ENCODE measurements around the gene HDLBP. TPM values are rescaled to one million over a fixed set of nuclear protein-coding genes. Genes with fewer than 3 reads are reported as not detected.

The HDLBP gene
- total RNA-seq, 4 donors from 2014 or later = 383 to 486 (median 444) TPM

DNA sequence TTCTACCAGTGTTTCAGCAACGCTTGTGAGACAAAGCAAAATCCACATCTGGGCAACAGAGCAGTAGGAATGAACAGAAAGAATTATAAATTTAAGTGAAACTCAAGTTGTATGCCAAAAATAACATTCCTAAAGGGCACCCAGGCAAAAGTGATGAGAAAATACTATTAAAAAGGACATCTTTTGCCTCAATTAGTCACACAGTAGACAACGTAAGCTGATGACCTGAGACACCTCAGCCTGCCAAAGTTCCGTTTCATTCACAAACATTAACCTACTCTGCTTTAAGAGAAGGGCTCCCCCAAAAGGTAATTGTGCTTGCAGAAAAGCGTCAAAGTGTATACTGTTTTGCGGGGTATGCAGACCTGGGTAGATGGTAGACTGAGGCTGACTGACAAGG is 7.2 kb downstream of the HDLBP start:
- ATAC-seq (no peak), DNase-seq (no peak)
- TF ChIP-seq POLR2A (IDR thresholded peaks at IDR 0.05) = no peak
- TF ChIP-seq, protein P1, sequence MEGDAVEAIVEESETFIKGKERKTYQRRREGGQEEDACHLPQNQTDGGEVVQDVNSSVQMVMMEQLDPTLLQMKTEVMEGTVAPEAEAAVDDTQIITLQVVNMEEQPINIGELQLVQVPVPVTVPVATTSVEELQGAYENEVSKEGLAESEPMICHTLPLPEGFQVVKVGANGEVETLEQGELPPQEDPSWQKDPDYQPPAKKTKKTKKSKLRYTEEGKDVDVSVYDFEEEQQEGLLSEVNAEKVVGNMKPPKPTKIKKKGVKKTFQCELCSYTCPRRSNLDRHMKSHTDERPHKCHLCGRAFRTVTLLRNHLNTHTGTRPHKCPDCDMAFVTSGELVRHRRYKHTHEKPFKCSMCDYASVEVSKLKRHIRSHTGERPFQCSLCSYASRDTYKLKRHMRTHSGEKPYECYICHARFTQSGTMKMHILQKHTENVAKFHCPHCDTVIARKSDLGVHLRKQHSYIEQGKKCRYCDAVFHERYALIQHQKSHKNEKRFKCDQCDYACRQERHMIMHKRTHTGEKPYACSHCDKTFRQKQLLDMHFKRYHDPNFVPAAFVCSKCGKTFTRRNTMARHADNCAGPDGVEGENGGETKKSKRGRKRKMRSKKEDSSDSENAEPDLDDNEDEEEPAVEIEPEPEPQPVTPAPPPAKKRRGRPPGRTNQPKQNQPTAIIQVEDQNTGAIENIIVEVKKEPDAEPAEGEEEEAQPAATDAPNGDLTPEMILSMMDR (IDR thresholded peaks at IDR 0.05 in 4 of 5, conservative IDR thresholded peaks at IDR 0.05 in 1 of 5) = no peak
- Histone ChIP-seq H3K27me3 (no peaks in the 10 kb centered on the region), H3K27ac (no peak overlapping the region), H3K4me3 (no peak overlapping the region), H3K9me3 (no peaks in the 10 kb centered on the region), H3K4me1 (peaks cover 57 to 72% of the 10 kb centered on the region in 2 donors), H3K36me3 (no peaks in the 10 kb centered on the region)
- in situ Hi-C loops (cut with MboI; ENCODE audit: low sequenced_read_pairs in 4 of 4) = no loop called here
- intact Hi-C loops (cut with DNase I; ENCODE audit: low total_unique reads) = no loop called here

- Histone ChIP-seq H3K4me1 (peaks cover 56 to 68% of the 10 kb centered on the region in 2 donors), H3K36me3 (no peaks in the 10 kb centered on the region), H3K27me3 (no peaks in the 10 kb centered on the region), H3K27ac (no peak overlapping the region), H3K9me3 (no peaks in the 10 kb centered on the region), H3K4me3 (no peak overlapping the region)
- DNase-seq (no peak), ATAC-seq (no peak)
- TF ChIP-seq, protein P1 (IDR thresholded peaks at IDR 0.05 in 4 of 5, conservative IDR thresholded peaks at IDR 0.05 in 1 of 5) = no peak
- TF ChIP-seq POLR2A (IDR thresholded peaks at IDR 0.05) = no peak
- in situ Hi-C loops (cut with MboI; ENCODE audit: low sequenced_read_pairs in 4 of 4) (no loop called here), intact Hi-C loops (cut with DNase I; ENCODE audit: low total_unique reads) (no loop called here)
These were observed 8.4 kb downstream of the HDLBP start for GRCh38 chr2:241307055-241307454.

GRCh38 chr2:241304039-241304670 is 11.3 kb downstream of the HDLBP start:
- in situ Hi-C loops (cut with MboI; ENCODE audit: low sequenced_read_pairs in 4 of 4) = no loop called here
- Histone ChIP-seq H3K36me3 (no peaks in the 10 kb centered on the region), H3K9me3 (no peaks in the 10 kb centered on the region), H3K27me3 (no peaks in the 10 kb centered on the region), H3K4me1 (peaks cover 49 to 54% of the 10 kb centered on the region in 2 donors), H3K4me3 (no peak overlapping the region), H3K27ac (peak overlapping the region in 2 of 4 donors; percentile 40 to 43)
- DNase-seq (no peak), ATAC-seq (no peak)
- no peak for TF ChIP-seq POLR2A (IDR thresholded peaks at IDR 0.05)
- TF ChIP-seq, protein P1 (IDR thresholded peaks at IDR 0.05 in 4 of 5, conservative IDR thresholded peaks at IDR 0.05 in 1 of 5) = no peak
- intact Hi-C loops (cut with DNase I; ENCODE audit: low total_unique reads) = no loop called here

- in situ Hi-C loops (cut with MboI; ENCODE audit: low sequenced_read_pairs in 4 of 4) = no loop called here
- Histone ChIP-seq H3K4me3 (no peak overlapping the region), H3K27me3 (no peaks in the 10 kb centered on the region), H3K4me1 (peaks cover 45 to 50% of the 10 kb centered on the region in 2 donors), H3K27ac (peak overlapping the region in 1 of 4 donors; percentile 43), H3K9me3 (no peaks in the 10 kb centered on the region), H3K36me3 (no peaks in the 10 kb centered on the region)
- DNase-seq = no peak
- ATAC-seq = no peak
- TF ChIP-seq POLR2A (IDR thresholded peaks at IDR 0.05) = no peak
- TF ChIP-seq, protein P1 (IDR thresholded peaks at IDR 0.05 in 4 of 5, conservative IDR thresholded peaks at IDR 0.05 in 1 of 5) = no peak
- intact Hi-C loops (cut with DNase I; ENCODE audit: low total_unique reads) = no loop called here
These were observed 12.5 kb downstream of the HDLBP start for GRCh38 chr2:241302759-241303651.

Measured in gastrocnemius medialis (tissue), 4 donors.